Ramos (cell line): ENCODE data around the gene RAB22A.
"Not testable (repeated sequence)": the region's sequence is repeated elsewhere in the genome, so short reads cannot be mapped to it uniquely, and the experiment has no call there.

ENCODE experiments used
- in situ Hi-C: fragments of 300-500 bp; cut with MboI; formaldehyde crosslinking; loops from one replicate; pipeline ENCODE4 v1.14.3; 2022; ENCODE audit warnings: low sequenced_read_pairs; ENCODE audit not compliant: unreplicated experiment

RAB22A gene

DNA sequence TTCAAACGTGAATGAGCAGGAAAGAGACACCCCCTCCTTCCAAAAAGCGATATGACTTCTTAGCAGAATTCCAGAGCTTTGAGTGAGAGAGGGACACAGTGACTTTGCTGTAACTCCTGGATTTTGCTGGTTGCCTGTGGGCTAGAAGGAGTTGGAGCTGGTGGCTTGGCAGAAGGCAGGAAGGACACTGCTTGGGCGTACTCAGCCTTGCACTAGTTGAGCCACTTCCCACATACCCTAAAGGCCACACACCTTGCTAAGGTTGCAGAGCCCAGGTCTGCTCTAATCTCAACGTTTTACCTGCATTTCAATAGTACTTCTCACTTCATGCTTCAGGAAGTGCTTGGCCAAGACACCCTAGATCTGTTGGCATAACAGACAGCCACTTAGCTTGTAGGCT is 30.6 kb downstream of the RAB22A start:
- in situ Hi-C loops, result no loop called here

DNA sequence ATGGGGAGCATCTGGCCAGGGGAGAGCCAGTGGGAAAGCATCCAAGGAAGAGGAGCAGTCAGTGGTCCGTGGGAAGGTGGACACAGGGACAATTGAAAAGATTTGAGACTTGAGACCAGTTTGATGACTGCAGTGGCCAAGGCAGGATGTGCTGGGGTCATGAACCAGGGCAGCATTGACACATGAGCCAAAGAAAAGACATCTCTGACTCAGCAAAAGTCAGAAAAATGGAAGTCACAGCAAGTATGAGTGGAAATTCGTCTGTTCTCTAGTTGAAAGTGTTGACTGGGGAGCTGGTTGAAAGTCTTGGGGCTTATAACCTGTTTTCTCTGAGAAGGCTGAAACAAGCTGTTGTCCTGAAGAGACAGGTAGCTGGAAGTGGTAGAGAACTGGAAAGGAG is 31.3 kb downstream of the RAB22A start:
- in situ Hi-C loops, result no loop called here

DNA sequence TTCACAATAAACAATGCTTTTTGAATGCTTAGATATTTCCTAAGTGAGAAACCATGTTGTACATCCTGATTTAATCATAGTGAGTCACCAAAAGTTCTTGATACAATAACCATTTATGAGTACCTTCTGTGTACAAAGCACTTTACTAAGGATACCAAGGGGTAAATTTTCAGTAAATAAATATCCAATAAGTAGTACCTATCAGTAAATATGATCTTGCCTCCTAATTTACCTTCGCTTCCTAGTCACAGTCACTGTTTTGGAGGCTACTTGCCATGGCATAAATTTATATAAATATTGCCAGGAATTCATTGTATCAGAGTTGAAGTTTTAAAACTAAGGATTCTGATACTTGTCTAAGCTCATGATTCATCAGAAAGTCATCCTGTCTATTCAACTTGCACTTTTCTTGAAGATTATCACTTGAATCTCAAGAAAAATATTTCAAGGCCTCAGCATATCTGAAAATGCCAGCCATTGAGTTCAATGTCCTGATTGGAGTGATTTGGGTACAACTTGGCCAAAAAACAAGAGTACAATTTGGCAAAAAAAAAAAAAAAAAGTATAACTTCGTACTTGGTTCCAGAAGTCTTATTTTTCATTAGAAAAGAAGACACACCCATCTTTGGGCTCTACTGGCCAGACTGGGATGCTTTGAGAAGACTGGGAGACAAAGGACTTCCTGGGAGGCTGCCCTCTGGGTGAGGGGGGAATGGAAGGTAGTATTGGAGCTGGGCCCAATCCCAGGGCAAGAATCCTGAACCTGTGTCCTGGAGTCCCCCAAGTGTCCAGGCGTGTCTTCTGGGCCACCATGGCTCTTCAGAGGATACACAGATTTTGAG is 32.8 kb downstream of the RAB22A start:
- in situ Hi-C loops, result no loop called here

DNA sequence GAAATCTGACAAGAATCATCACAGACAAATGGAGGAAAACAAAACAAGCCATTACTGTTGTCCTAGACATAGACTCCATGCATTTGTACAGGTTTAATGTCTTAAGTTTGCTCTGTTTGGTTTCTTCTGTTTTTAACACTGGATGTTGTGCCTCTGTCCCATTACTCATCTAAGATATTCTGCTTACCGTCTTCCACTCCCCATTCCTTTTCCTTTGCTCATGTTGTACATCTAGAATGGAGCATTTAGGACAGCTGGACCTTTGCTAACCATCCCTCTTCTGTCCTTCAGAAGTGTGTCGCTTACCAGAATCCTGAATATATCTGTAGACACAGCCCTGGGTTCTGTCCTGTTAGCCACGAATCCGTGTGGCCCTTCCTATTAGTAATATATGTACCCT is 35.2 kb downstream of the RAB22A start:
- in situ Hi-C loops, result no loop called here

DNA sequence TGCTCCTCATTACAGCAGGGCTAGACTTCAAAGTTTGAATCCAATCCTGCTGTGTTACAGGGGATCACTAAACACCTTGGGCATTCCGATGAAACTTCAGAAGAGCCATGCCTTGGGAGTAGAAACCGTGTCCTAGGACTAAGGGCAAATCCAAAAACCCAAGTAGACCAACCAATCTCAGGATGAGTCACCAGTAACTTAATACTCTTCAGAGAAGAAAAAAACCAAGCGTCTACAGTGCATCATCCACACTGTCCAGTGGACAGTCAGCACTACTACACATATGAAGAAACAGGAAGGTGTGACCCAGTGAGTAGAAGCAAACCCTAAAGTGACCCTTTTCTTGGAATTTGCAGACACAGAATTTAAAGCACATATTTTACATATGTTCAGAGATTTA is 40.1 kb downstream of the RAB22A start:
- in situ Hi-C loops, result no loop called here

DNA sequence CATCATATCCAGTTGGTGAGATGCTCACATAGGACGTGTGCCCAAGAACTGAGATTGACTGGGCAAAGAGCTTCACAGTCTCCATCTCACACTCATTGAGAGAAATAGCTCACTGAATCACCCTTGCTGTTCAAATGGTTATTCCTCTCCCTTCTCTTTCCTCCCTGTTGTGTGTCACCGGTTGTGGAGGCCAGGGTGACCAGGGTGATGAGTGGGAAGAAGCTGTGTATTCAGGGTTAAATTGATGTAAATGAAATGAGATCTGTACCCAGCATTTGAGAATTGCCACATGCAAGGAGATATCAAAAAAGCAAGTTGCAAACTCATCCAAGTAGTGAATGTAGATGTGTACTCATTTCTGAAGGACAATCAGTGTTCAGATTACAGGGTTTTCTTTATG is 43.0 kb downstream of the RAB22A start:
- in situ Hi-C loops, result no loop called here

DNA sequence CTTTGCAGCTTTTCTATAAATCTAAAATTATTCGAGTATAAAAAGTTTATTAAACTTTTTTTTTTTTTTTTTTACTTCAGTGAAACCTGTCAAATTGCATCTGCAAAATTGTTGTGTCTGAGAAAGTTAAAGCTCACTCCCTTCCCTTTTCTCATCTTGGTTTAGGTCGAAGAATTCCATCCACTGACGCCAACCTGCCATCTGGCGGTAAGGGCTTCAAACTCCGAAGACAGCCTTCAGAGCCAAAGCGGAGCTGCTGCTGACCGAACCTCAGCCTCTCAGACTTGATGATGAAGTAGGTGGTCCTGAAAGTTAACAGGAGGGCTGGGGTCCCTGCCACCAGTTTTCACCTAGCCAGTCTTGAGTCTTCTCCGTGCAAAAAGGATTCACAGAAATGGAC is 49.9 kb downstream of the RAB22A start:
- in situ Hi-C loops, result no loop called here

DNA sequence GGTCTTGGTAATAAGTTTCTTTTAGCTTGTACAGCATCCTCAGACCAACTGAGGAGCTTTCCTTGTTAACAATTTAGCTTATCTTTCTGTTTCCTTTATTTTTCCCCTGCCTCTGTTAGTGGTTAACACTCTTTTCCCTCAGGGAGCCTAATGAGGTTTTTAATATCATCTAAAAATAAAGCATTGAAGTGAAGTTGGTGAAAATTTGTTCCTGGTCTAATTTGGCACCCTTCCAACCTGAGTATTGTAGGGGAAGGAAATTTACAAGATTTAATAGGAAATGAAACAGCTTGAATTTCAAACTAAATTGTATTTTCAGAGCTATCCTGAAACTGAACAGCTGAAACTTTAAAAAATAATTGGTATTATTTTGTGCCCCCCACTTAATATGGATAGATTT is 51.4 kb downstream of the RAB22A start:
- in situ Hi-C loops, result no loop called here

DNA sequence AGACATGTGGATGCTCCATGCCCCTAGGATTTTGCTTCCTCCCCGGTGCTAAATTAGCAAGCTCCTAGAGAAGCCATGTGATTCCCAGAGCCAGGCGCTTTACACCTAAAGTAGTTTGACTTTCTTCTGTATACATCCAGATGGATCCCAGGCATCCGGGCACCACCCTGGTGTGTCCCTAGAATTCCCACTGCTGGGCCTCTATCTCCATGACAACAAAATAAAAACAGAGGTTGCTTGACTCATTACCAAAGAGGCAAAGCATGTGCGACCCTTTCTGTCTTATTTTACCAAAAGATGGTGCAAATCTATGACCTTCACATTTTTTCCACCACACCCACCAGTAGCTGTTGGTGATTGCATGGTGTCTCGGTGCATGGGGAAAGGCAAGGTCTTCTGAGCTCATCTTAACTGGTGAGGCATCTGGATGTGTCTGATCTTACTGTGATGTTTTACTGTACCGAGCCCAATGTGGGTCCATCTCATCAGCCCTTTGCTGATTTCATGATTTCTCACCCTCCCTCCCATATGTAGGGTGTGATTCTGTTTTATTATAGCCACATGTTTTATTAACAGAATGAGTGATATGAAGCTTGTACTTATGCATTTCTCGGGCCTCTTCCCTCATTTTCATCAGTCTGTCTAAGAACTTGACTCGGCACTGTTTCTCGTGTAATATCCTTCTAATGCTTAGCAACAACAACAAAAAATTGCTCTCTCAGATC is 52.1 kb downstream of the RAB22A start:
- in situ Hi-C loops, result no loop called here

DNA sequence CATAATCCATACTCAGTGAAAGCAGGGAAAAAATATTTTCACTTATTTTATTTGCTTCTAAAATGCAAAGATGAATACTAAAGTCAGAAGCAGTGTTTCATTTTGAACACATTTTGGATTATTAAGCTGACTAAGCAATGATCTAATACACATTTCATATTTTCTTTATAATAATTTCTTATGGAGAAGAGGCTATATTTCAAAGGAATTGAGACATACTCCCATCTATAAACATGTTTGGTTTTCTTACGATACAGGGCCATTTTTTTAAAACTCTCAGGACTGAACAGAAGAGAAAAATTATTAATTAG is 52.6 kb downstream of the RAB22A start:
- in situ Hi-C loops, result no loop called here

DNA sequence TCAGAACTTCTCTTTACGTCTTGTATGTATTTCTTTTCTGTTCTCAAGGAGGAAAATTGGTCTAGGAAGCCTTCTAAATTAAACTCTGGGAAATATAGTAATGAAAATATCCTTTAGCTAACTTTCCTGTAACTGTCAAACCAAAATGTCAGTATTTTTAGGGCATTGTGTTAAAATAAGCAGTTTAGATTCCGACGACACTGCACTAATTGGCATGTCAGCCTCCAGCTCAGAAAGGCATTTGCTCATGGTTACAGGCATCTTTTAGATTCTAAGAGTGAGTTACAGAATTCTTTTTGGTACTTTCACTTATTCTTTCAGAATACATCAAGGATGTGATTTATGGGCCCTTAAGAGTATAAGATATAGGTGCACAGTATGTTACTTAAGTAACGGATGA is 53.5 kb downstream of the RAB22A start:
- in situ Hi-C loops, result no loop called here

DNA sequence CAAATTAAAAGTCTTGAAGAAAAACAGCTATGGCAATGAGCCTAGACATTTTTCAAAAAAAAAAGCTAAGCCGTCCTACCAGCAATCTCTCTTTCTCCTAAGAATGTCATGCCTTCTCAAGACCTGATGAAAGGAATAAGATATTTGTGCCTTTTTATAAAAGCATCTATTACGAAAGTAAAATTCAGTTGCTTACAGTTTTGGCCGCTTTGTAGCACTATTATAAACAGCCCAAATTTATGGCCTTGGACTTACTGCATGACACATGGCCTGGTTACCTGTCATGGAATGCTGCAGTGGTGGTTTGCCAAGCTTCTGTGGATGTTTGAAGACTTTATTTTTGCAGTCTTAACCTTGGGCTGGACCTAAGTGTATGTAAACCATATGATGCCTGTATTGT is 57.4 kb downstream of the RAB22A start:
- in situ Hi-C loops, result no loop called here

DNA sequence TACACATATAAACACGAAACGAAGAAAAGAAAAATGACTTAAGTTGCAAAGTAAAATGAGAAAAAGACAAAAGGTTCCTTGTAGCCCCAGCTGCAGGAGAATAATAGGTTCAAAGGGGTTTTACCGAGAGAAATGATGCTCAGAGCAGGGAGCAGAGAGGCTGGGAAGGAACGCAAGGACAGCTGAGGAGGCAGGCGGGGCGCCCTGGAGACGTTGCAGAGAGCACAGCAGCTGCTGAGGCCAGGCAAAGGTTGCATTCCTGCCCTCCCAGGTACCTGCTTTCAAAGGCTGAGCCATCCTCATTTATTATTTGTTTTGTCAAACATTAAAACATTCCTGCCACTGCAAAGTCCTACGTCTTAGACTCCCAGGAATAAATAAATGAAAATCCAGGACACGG is 63.3 kb downstream of the RAB22A start:
- in situ Hi-C loops, result no loop called here

DNA sequence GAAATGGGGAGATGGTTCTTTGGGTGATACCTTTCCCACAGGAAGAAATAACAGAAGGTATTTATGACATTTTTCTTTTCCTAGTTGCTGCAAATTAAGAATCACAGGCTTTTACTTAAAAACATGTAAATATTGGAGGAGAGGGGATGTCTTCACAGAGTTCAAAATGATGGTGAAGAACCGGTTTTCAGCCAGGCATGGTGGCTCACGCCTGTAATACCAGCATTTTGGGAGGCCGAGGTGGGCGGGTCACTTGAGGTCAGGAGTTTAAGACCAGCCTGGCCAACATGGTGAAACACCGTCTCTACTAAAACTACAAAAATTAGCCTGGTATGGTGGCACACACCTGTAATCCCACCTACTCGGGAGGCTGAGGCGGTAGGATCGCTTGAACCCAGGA is 63.8 kb downstream of the RAB22A start:
- in situ Hi-C loops, result not testable (repeated sequence)

DNA sequence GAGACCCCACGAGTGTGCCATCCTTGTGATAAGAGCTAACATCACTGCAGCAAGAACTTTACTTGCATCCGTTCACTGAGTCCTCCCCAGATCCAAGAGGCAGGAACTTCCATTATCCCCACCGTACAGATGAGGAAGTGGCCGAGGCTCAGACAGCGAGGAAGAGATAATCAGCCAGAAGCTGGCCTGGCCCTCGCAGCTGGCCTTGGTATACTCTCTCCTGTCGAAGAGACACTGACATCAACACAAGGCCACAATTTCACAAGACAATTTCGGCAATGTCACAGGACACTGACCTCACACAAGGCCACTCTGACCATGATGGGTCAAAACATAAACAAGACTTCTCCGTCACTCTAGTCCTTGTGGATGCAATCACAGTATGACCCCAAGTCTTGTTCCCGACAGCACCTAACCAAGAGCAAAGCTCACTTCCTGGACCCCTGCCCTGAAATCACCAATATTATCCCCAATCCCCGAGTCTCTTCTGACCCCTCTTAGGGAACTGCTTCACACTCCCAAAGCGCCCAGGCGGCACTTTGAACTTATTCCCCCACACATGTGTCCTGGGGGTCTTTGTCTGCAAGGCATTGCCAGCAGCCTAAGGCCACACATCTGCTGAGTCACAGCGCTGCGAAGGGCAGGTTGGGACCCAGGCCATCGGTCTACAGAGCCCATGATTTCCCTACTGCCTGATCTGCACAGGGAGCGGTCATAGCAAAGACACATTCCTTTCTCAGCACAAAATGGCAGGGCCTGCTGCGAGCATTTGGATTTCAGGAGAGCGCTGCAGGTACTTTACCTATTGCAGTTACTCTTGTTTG is 64.7 kb downstream of the RAB22A start:
- in situ Hi-C loops, result no loop called here

DNA sequence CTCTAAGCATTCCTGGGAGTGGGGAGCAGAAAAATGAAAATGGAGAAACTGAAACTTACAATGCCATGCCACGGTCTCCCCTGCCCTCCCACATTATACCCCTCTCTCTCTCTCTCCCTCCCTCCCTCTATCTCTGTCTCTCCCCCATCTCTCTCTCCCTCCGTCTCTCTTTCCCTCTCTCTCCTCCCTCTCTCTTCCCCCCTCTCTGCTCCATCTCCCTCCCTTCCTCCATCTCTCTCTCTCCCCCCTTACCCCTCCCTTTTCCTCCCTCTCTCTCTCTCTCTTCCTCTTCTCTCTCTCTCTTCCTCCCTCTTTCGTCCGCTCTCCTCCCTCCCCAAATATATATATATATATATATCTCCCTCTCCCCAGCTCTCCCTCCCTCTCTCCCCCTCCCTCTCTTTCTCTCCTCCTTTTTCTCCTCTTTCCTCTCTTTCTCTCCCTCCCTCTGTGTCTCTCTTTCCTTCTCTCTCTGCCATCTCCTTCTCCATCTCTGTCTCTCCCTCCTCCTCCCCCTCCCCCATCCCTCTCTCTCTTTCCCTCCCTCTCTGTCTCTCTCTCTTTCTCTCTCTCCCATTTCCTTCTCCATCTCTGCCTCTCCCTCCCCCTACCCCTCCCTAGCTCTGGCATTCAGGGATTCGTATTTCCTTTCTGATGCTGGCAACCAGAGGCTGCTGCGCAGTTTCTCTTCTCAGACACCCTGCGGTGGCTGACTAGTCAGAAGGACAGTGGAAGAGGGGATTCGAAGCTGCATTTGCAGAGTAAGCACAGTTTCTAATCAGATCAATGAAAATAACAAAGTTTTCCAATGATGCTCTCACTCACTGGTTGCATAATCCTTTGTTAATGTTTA is 65.6 kb downstream of the RAB22A start:
- in situ Hi-C loops, result no loop called here

DNA sequence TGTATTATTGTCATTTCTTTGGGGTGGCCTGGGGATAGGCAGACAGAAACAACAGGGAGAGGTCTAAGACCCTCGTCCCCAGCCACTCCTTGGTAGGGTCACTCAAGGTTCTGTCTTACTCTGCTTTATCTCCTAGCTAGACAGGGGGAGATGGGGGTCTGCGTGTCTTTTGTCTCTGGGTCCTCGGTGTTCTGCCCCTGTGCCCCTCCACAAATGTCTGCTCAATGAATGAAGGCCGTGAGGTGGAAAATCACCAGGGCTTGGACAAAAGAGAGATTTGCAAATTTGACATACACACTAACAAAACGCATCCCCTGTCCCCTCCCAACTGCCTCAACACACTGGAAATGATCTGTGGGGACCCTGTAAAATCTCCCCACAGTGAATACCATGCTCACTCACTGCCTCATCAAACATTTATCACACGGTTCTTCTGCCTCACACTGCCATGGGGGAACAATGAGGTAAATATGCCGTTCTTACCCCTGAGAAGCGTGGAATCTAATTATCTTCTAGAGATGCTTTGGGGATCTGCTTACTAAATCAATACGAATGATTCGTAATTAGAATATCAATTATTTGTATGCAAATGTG is 66.3 kb downstream of the RAB22A start:
- in situ Hi-C loops, result no loop called here

DNA sequence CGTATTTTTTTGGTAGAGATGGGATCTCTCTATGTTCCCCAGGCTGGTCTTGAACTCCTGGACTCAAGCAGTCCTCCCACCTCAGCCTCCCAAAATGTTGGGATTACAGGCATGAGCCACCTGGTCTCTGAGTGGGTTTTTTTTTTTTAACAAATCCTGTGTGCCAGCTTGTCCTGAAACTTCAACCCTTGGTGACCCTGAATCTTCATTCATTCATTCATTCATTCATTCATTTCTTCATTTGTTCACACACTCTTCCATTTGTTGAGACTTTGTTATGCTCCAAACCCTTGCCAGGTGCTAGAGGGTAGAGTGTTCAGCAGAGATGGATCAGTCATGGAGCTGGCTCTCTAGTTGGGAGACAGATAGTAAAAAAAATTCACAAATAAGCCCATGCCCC is 67.5 kb downstream of the RAB22A start:
- in situ Hi-C loops, result no loop called here

DNA sequence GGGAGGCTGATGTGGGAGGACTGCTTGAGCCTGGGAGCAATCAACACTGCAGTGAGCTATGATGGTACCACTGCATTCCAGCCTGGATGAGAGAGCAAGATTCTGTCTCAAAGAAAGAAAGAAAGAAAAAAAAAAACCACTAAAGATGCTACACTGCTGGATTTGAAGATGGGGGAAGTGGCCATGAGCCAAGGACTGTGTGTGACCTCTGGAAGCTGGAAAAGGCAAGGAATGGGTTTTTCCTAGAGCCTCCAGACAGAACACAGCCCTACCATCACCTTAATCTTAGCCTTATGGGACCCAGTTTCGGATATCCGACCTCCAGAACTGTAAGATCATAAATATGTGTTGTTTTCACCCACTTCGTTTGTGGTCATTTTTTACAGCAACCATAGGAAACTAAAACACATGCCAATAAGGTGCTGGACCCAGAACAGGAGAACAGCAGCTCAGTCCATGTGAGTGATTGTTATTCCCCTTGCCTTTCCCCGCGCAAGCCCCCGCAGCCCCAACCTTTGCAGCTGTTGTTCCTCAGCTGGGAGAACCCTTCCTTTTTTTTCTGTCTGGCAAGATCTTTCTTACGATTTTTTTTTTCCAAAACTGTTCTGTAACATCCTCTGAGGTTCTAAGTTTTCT is 68.4 kb downstream of the RAB22A start:
- in situ Hi-C loops, result no loop called here
